ENCODE results near the gene CYBB.
A peak's percentile ranks its signal among the peaks of the same experiment; 100 is the strongest.

The CYBB gene

DNA sequence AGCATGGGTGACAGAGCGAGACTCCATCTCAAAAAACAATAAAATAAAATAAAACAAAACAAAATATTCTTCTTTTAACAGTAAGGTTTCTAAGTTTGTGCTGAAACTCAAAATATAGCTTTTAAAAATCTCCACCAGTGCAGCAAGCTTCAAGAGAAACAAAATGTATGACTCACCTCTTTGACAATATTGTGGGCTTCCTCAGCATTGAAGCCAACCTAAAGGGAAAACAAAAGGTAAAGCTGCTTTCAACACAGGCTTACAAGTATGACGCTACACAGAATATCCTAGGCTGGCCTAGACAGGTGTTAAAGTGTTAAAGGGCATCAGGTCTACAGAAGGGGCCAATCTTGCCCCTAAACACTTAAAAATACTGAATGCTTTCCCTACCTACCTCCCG lies 66.3 kb downstream of the CYBB start:
- DNase-seq, result no peak

DNA sequence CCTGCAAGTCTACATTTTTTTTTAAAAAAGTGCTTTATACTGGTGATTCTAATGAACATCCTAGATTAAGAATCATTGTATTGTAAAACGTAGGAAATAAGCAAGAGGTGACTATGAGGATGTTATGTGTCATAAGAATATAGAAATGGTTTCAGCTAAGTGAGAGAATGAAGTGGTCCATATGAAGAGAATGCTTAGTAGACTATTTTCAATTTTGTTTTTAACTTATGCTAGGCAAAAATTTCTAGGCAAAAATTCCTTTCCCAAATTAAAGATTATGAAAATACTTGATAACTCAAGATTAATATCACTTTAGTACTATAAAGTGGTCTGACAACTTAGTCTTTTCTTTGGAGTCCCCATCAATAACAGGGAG lies 66.7 kb downstream of the CYBB start:
- no peak for DNase-seq

DNA sequence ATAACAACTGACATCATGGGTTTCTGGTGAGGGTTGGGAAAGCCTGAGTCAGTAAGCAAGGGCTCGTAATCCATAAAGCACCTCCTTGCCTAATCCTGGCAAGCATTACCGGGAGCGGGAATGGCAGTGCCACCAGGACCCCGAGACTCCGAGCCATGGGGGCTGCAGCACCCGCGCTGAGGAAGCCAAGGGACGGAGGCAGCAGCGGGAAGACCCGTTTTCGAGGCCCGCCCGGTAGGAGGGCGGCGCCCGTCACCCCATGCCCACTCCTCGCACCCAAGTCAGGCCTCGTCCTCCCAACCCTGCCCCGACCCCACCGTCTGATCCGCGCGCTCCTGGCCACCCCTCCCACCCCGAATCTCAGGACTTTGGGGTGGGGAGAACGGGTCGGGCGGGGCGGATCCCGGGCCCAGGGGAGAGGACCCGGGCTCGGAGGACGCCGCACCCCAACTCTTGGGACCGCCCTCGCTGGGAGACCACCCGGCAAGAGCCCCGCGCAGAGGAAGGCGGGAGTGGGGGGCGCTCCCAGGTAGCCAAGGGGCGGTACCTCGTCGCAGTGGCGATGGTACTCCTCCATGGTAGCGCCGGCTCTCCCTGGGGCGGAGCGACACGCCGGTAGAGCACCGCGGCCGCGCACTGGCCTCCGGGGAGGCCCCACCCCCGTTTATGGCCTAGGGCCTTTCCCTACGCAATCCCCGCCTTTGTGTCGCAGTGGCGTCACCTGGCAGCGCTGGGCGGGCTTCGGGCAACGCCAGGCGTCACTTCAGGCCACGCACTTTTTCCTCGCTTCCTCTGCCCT lies 67.3 kb downstream of the CYBB start, which contains the start of gene DYNLT3:
Gene DYNLT3 (minus strand): TSS at position 638 of the 799 bp plus-strand sequence. CDS start 61 bp downstream, at position 577.
- DNase-seq, result peak; percentile 72

DNA sequence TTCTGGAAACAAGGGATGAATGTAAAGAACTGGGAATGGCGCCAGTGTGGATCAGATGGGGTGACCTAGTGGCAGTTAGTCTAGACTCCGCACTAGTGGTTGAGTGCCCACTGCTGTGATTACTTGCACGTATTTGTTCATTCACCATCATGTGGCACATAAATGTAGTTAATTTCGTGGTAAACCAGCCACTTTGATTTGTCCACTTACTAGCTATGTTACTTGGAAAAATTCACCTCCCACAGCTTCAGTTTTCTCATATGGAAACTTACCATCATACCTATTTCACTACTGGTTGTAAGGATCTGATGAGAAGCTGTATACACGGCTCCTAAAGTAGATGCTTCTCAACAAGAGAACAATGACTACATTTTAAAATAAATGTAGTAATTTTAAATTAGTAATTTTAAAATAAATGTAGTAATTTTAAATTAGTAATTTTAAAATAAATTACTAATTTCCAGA lies 67.9 kb downstream of the CYBB start:
- no peak for DNase-seq

DNA sequence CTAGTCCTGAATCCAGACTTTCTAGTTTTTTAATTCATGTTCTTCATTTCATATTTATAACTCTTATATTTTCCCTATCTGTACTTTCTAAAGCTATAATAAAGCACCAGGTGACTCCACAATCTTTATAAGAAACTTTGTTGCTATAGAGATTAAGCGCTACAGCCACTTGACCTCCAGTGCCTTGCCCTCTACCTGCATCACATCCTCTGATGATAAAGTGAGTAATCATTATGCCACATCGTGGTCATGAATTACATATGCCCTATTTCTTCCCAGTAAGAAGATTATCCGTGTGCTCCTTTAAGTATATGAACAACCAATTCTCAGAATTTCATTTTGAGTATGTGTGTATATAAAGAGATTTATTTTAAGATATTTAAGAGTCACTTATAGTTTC lies 74.3 kb downstream of the CYBB start:
- no peak for DNase-seq

DNA sequence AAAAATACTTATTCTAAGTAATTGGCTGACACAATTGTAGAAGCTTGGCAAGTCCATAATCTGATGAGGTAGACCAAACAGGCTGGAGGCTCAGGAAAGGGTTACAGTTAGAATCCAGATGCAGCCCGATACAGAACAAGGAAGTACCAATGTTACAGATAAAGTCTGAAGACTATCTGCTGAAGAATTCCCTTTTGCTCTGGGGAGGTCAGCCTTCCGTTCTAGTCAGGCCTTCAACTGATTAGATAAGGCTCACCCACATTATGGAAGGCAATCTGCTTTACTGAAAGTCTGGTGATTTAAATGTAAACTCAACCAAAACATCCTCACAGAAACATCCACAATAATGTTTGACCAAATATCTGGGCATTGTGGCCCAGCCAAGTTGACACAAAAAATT lies 74.9 kb downstream of the CYBB start:
- DNase-seq, result no peak

DNA sequence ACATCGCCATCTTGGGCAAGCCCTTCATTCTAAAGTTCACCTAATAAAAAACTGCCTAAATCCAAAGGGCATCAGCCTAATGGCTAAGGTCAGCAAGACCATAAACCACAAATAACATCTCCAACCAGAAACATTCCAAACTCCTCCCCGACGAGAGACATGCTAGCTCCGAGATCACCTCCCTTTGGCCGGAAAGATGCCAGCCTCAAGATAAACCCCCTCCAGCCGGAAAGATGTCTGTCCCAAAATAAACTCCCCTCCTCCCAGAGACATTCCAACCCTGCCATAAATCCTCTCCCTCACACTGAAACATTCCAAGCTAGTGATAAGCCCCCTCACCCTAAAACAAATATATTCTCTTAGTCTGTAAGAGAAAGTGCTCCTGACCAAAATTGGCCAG lies 80.9 kb downstream of the CYBB start:
- peak; percentile 25 for DNase-seq

DNA sequence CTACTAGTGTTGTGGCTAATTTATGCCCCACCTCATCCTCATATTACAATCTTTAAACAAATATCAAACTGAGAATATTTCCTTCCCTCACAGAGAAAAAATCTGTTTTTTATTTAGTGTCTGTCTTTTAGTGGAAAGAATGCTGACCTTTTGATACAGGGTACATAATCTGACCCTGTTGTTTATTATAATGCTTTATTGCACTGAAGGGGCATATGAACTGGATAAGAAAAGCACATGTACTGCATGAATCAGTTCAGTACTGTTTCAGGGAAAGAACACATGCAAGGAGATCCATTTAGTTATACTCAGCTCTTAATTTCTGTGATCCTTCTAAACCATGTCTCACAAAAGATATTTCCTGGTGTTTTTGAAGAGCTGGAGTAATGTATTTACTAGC lies 83.0 kb downstream of the CYBB start:
- DNase-seq, result no peak

All from fibroblast of skin of abdomen (primary cell).